NCI-H69 (cell line): Measurements from ENCODE around the gene TMEM82.

Experiments used
- DNase-seq: peaks from one replicate; lab custom pipeline; 2025; lab: John Stamatoyannopoulos, UW

TMEM82 gene

DNA sequence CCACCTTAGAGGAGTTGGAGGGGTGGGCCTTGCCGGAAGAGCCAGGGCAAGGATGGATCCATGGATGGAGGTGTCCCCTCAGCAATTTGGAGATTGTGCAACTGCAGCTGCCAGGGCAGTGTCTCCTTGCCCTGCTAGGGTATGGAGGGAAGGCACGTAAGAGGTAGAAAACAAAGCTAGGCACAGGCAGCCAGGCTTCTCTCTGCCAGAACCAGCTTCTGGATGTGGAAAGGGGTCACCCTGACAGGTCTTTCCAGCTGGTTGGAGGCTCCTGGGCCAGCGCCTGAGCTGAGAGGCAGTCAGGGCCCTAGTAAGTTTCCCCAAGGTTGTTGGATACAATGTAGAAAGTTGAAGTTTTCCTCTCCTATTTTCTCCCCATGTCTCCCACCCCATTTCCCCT is 21.4 kb upstream of the TMEM82 start:
- no peak for DNase-seq

- no peak for DNase-seq
These were observed 19.9 kb upstream of the TMEM82 start for GRCh38 chr1:15722411-15722810.

- DNase-seq = no peak
These were observed 19.3 kb upstream of the TMEM82 start for GRCh38 chr1:15722836-15723532.

- peak; percentile 7 for DNase-seq
These were observed 18.6 kb upstream of the TMEM82 start for GRCh38 chr1:15723631-15724246.

- no peak for DNase-seq
These were observed 17.1 kb upstream of the TMEM82 start for GRCh38 chr1:15724949-15725880.

- no peak for DNase-seq
These were observed 15.8 kb upstream of the TMEM82 start for GRCh38 chr1:15726508-15726907.

GRCh38 chr1:15727021-15727420 is 15.3 kb upstream of the TMEM82 start:
- no peak for DNase-seq

DNA sequence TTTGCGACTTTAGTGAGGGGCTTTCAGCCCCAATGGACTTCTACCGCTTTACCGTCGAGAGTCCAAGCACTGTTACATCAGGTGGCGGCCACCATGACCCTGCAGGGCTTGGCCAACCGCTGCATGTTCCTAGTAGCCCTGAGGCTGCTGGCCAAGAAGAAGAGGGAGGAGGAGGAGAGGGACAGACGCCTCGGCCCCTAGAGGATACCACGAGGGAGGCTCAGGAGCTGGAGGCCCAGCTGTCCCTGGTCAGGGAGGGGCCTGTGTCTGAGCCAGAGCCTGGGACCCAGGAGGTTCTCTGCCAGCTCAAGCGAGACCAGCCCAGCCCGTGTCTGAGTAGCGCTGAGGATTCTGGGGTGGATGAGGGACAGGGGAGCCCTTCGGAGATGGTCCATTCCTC is 14.9 kb upstream of the TMEM82 start:
- DNase-seq = no peak

GRCh38 chr1:15727866-15728534 is 14.3 kb upstream of the TMEM82 start:
- DNase-seq = no peak

GRCh38 chr1:15728937-15729657 is 13.2 kb upstream of the TMEM82 start:
- DNase-seq = no peak

GRCh38 chr1:15730423-15730822 is 11.9 kb upstream of the TMEM82 start:
- no peak for DNase-seq

DNA sequence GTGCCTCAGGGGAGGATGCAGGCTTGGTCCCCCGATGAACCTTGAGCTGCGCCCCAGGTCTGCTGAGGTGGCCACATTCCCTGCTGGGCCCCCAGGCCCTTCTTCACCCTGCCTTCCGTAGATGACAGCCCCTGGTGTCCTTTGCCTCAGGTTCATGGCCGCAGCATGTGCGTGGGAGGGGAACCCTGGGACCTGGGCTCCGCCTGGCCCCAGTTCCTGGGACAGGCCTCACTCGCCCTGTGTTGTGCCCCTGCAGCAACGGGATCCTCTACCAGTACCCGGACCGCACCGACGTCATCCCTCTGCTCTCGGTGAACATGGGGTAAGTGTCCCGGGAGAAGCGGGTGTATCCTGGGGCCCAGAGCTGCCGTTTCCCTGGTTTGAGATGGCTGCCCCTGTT is 11.4 kb upstream of the TMEM82 start:
- DNase-seq = no peak

- no peak for DNase-seq
These were observed 10.3 kb upstream of the TMEM82 start for GRCh38 chr1:15731735-15732685.

GRCh38 chr1:15732686-15733081 is 9.6 kb upstream of the TMEM82 start:
- peak; percentile 34 for DNase-seq

DNA sequence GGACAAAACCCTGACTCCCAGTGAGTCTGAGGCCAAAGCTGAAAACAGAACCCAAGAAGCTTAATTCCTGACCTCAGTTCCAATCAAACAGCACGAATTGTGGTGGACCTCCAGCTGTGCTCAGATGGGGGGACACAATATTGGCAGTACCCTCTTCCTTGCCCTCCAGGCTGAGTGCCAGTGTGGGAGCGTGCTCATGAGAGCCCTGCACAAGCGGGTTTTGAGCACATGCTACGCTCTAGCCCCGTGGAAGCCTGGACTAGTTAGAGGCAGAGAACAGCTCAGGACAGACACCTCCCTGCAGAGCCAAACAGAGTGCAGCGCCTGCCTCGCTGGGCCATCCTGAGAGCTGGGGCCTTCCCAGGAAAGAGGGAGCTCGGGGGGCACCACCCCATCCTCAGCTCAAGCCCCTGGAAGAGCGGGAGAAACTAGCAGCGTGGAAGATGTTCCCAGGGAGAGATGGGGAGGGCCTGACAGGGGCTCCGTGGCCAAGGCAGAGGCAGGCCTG is 9.0 kb upstream of the TMEM82 start:
- DNase-seq = no peak

DNA sequence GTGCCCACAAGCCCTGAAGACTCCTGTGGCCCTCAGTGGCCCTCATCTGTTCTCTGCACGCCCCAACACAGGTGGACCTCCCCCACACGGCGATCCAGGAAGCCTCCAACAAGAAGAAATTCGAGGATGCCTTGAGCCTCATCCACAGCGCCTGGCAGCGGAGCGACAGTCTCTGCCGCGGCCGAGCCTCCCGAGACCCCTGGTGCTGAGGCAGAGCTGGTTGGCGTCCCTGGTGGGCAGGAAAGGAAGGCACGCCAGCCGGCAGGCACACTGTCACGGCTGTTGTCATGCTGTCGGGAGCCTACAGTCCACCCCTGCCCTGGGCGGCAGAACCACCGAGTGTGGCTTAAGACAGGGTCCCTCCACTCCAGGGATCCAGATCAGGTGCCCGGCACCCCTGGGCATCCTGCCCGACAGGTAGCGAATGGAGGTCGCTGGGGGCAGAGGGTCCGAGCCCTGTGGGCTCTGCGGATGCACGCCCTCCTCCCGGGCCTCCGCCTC is 8.5 kb upstream of the TMEM82 start:
- DNase-seq = no peak

GRCh38 chr1:15734296-15734695 is 8.0 kb upstream of the TMEM82 start:
- no peak for DNase-seq

- DNase-seq = no peak
These were observed 7.4 kb upstream of the TMEM82 start for GRCh38 chr1:15734901-15735300.

GRCh38 chr1:15735304-15736037 is 6.8 kb upstream of the TMEM82 start:
- DNase-seq = no peak
